D721Med (cell line): Measurements from ENCODE around the gene NLRP10.

Source experiments
- DNase-seq: peaks from one replicate; pipeline ENCODE4 v3.0.0; 2011; ENCODE audit warnings: low spot score; ENCODE audit not compliant: insufficient read length
- FAIRE-seq: peaks from 2 replicates; lab custom pipeline; 2011; peaks lifted over from hg19 to GRCh38; lab: Jason Lieb, UNC
- CTCF ChIP-seq: IDR thresholded peaks from 2 replicates; pipeline ENCODE4 v1.5.1; 2012; ENCODE audit warnings: mild to moderate bottlenecking, control low read depth; ENCODE audit not compliant: insufficient read depth; ENCODE audit errors: missing control alignments

NLRP10 gene

GRCh38 chr11:7931168-7931567 is 34.1 kb downstream of the NLRP10 start, which contains the start of gene OR10A6:
Gene OR10A6, minus strand, starts transcription at chr11:7931268. Its CDS starts 2,606 bp downstream, at chr11:7928662.
- TF ChIP-seq CTCF, result no peak
- no peak for FAIRE-seq
- DNase-seq, result no peak

- no peak for TF ChIP-seq CTCF
- FAIRE-seq (no peak), DNase-seq (no peak)
Measured at GRCh38 chr11:7927635-7928034, 37.6 kb downstream of the NLRP10 start.

- no peak for FAIRE-seq
- no peak for DNase-seq
- TF ChIP-seq CTCF, result no peak
Measured at GRCh38 chr11:7924536-7924935, 40.7 kb downstream of the NLRP10 start.

- no peak for DNase-seq
- TF ChIP-seq CTCF, result no peak
- FAIRE-seq, result no peak
Measured at GRCh38 chr11:7918141-7918540, 47.1 kb downstream of the NLRP10 start.
